Spleen (tissue), 11 donors: ENCODE data around the gene PARP11. TPM values are rescaled to one million over a fixed set of nuclear protein-coding genes. Genes with fewer than 3 reads are reported as not detected.

ENCODE experiments used
- DNase-seq: peaks from one replicate; pipeline ENCODE4 v3.0.0-alpha.2; 2020
- H3K27ac ChIP-seq, 8 donors: fragments of 200-600 bp; sonication (generic) in 7 of 8; 1 replicate in 4 of 8; 2 replicates in 4 of 8; pipeline versions ENCODE4 v1.5.0 to v1.8.0; 2016 to 2021; ENCODE audit warnings: inconsistent platforms in 4 of 8, mild to moderate bottlenecking in 4 of 8, moderate library complexity in 1 of 8
- H3K27me3 ChIP-seq, 7 donors: fragments of 200-600 bp; sonication (generic) in 6 of 7; replicated peaks in 1 of 7; 1 replicate in 4 of 7; 2 replicates in 3 of 7; pipeline versions ENCODE4 v1.5.0 to v1.8.0; 2016 to 2021; ENCODE audit warnings: inconsistent platforms in 3 of 7, mild to moderate bottlenecking in 1 of 7
- H3K36me3 ChIP-seq, 6 donors: fragments of 200-600 bp; sonication (generic) in 5 of 6; 1 replicate in 4 of 6; 2 replicates in 2 of 6; pipeline versions ENCODE4 v1.5.0 to v1.8.0; 2016 to 2021; ENCODE audit warnings: inconsistent platforms in 2 of 6
- H3K4me1 ChIP-seq, 6 donors: fragments of 200-600 bp; sonication (generic) in 5 of 6; 1 replicate in 3 of 6; 2 replicates in 3 of 6; pipeline versions ENCODE4 v1.5.0 to v1.8.0; 2016 to 2021; ENCODE audit warnings: inconsistent platforms in 3 of 6
- H3K4me3 ChIP-seq, 8 donors: fragments of 200-600 bp; sonication (generic) in 7 of 8; 1 replicate in 4 of 8; 2 replicates in 4 of 8; pipeline versions ENCODE4 v1.5.0 to v1.8.0; 2016 to 2021; ENCODE audit warnings: inconsistent platforms in 4 of 8, mild to moderate bottlenecking in 4 of 8, moderate library complexity in 2 of 8
- H3K9me3 ChIP-seq, 8 donors: fragments of 200-600 bp; sonication (generic) in 7 of 8; 1 replicate in 4 of 8; 2 replicates in 4 of 8; pipeline versions ENCODE4 v1.5.0 to v1.8.0; 2016 to 2021; ENCODE audit warnings: inconsistent platforms in 4 of 8
- CTCF ChIP-seq, 11 experiments: fragments of 200-600 bp in 7 of 11; fragments of 450-650 bp in 4 of 11; sonication (generic) in 4 of 11; IDR thresholded peaks in 8 of 11; conservative IDR thresholded peaks in 3 of 11; 1 replicate in 7 of 11; 2 replicates in 4 of 11; pipeline versions ENCODE4 v1.4.0 to v1.8.0; 2016 to 2021; ENCODE audit warnings: antibody characterized with exemption in 11 of 11, inconsistent platforms in 4 of 11, mild to moderate bottlenecking in 1 of 11
- POLR2A ChIP-seq, 3 donors: fragments of 450-650 bp; IDR thresholded peaks; one replicate each; pipeline ENCODE4 v1.5.1; 2017; ENCODE audit warnings: antibody characterized with exemption in 3 of 3, mild to moderate bottlenecking in 1 of 3
- POLR2AphosphoS5 ChIP-seq, 3 donors: sonication (generic); formaldehyde crosslinking; IDR thresholded peaks; one replicate each; pipeline ENCODE4 v1.5.1; 2017; ENCODE audit warnings: antibody characterized with exemption in 3 of 3
- WGBS, 5 donors: extraction: QIAGEN DNeasy Blood & Tissue Kit in 3 of 5; methylation state at CpG; one replicate each; pipeline versions ENCODE4 v1.1.5 to v1.1.7; 2013 to 2018; 5-methylcytosine and 5-hydroxymethylcytosine counted together
- intact Hi-C: fragments of 100-400 bp; cut with DNase I; formaldehyde crosslinking; loops from one replicate; pipeline ENCODE4 v1.15.0; 2023; ENCODE audit warnings: low total_unique reads
- polyA plus RNA-seq, 3 donors: library from polyadenylated mRNA; stranded (reverse); fragments of 200-250 nt; gene quantifications; one replicate each; pipeline ENCODE4 v1.2.1, GENCODE V29; 2013
- total RNA-seq, 7 donors: library from RNA; depleted of rRNA in 3 of 7; stranded (reverse); fragments of >200 nt in 3 of 7; fragmentation: NEBNext Ultra II Directional in 4 of 7; extraction: Animal tissue kit (Norgen Biotek cat#: 25700) in 4 of 7; gene quantifications; one replicate each; pipeline versions ENCODE4 v1.1.0 to v1.2.1, GENCODE V29; 2016 to 2021
- donor health status: healthy with polysubstance abuse.
- donor health status: DM: no; HTN: no; CAD: no; lungs with moderate emphysema.
- donor health status: DM: no; HTN: no; CAD: no.
- donor health status: Bipolar disorder and iron deficiency.
- donor health status: healthy.
- donor health status: DM: no; HTN: no; CAD: no.
- donor health status: DM: yes; HTN: yes; CAD: no.

The PARP11 gene
- total and polyA plus RNA-seq, 10 donors, result 3.7 to 25.2 (median 17.8) TPM

DNA sequence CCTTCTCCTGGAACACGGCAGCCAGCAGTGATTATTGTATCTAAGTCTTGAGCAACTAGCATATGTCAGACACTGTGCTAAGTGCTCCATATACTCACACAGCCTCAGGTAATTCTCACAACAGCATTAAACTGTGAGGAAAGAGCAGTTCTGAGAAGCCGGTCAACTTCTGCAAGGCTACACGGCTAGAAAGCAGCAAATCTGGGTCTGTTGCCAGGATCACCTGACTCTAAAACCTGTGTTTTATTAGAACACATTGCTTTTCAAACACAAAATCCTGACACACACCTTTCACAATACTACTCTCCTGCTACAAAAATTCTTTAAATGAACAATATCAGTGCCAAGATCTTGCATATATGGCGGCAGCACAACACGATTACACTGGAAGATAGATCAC, 70.5 kb downstream of the PARP11 start:
- H3K4me3 ChIP-seq, result no peak overlapping the region
- intact Hi-C loops, result loop anchor here (5.0 kb wide), 1 partner anchor 500 kb away; no protein-coding TSS in a partner anchor
- H3K27ac ChIP-seq, result no peak overlapping the region
- H3K9me3 ChIP-seq, result no peaks in the 10 kb centered on the region
- peaks cover 0 to 51% (median 15%) of the 10 kb centered on the region in 6 donors for H3K36me3 ChIP-seq
- H3K4me1 ChIP-seq, result no peaks in the 10 kb centered on the region
- DNase-seq, result no peak
- TF ChIP-seq CTCF (IDR thresholded peaks at IDR 0.05 in 8 of 11, conservative IDR thresholded peaks at IDR 0.05 in 3 of 11) (no peak), POLR2A (IDR thresholded peaks at IDR 0.05) (no peak), POLR2AphosphoS5 (IDR thresholded peaks at IDR 0.05) (no peak)
- 81 to 94% (median 92%) methylated on average over 5 of the region's 5 CpGs for WGBS, 5 donors
- no peaks in the 10 kb centered on the region for H3K27me3 ChIP-seq

DNA sequence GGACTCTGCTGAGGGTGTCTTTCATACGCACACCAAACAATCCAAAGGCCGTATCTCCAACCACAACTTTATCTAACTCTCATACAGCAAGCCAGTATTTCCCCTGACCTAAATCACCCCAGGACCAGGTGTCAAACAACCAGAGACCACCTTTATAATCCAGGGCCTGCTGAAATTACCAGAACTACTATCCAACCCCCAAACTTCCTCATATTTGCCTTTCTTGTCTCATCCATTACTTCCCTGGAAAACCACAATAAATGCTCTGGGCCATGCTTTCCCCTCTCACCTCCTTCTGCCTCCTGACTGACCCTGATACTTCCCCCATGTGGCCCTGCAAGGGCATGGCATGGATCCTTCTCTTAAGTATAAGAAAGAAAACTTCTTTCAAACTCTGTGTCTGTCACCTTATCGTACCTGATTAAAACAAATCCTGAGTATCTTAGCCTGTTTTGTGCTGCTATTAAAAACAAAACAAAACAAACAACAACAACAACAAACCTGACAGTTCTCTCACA, 75.6 kb downstream of the PARP11 start:
- Histone ChIP-seq H3K27ac (no peak overlapping the region), H3K9me3 (no peaks in the 10 kb centered on the region), H3K27me3 (no peaks in the 10 kb centered on the region), H3K36me3 (peaks cover 0 to 28% (median 0%) of the 10 kb centered on the region in 6 donors), H3K4me3 (no peak overlapping the region), H3K4me1 (no peaks in the 10 kb centered on the region)
- intact Hi-C loops, result no loop called here
- WGBS, 5 donors, result 64 to 86% (median 74%) methylated on average over 3 of the region's 3 CpGs
- no peak for TF ChIP-seq POLR2A (IDR thresholded peaks at IDR 0.05)
- no peak for TF ChIP-seq CTCF (IDR thresholded peaks at IDR 0.05 in 8 of 11, conservative IDR thresholded peaks at IDR 0.05 in 3 of 11)
- TF ChIP-seq POLR2AphosphoS5 (IDR thresholded peaks at IDR 0.05), result no peak
- DNase-seq, result no peak

- Histone ChIP-seq H3K27me3 (no peaks in the 10 kb centered on the region), H3K36me3 (peaks cover 0 to 32% (median 0%) of the 10 kb centered on the region in 6 donors), H3K27ac (no peak overlapping the region), H3K9me3 (no peaks in the 10 kb centered on the region), H3K4me1 (no peaks in the 10 kb centered on the region), H3K4me3 (no peak overlapping the region)
- no peak for DNase-seq
- intact Hi-C loops, result no loop called here
- WGBS, 5 donors, result 79 to 88% (median 85%) methylated on average over 5 of the region's 5 CpGs
- TF ChIP-seq POLR2A (IDR thresholded peaks at IDR 0.05), result no peak
- no peak for TF ChIP-seq POLR2AphosphoS5 (IDR thresholded peaks at IDR 0.05)
- TF ChIP-seq CTCF (IDR thresholded peaks at IDR 0.05 in 8 of 11, conservative IDR thresholded peaks at IDR 0.05 in 3 of 11), result no peak
These were observed 77.6 kb downstream of the PARP11 start for GRCh38 chr12:3795492-3796133.

DNA sequence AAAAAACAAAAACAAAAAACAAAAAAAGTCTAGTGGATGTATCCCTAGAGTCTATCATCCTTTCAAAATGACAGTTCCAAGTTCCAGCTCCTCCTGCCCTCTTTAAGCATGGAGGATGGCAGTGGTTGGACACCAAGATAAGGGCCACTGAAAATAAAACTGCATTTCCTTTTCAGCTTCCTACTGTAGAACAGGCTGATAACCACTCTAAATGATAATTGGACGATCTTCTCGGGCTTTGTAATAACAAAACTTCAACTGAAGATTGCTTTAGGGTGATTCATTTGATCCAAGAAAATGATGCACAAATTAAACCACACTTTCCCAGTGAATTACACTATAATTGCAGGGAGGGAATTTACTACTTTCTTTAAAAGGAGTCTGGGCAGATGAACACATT, 78.1 kb downstream of the PARP11 start:
- intact Hi-C loops, result no loop called here
- Histone ChIP-seq H3K27me3 (no peaks in the 10 kb centered on the region), H3K27ac (no peak overlapping the region), H3K4me3 (no peak overlapping the region), H3K4me1 (no peaks in the 10 kb centered on the region), H3K36me3 (peaks cover 0 to 32% (median 0%) of the 10 kb centered on the region in 6 donors), H3K9me3 (no peaks in the 10 kb centered on the region)
- WGBS, 5 donors, result 63 to 66% (median 64%) methylated on average over 2 of the region's 2 CpGs
- DNase-seq, result no peak
- TF ChIP-seq POLR2AphosphoS5 (IDR thresholded peaks at IDR 0.05) (no peak), POLR2A (IDR thresholded peaks at IDR 0.05) (no peak), CTCF (IDR thresholded peaks at IDR 0.05 in 8 of 11, conservative IDR thresholded peaks at IDR 0.05 in 3 of 11) (no peak)
